GM12891 (cell line): ENCODE measurements around the gene NPR2.

Experiments
- DNase-seq: peaks from one replicate; pipeline ENCODE4 v3.0.0; 2011; ENCODE audit warnings: low spot score; ENCODE audit not compliant: insufficient read length
- FAIRE-seq: peaks from 2 replicates; lab custom pipeline; 2011; peaks lifted over from hg19 to GRCh38; lab: Jason Lieb, UNC
- PAX5 ChIP-seq: IDR thresholded peaks from 2 replicates; pipeline ENCODE4 v1.6.1; 2011; ENCODE audit warnings: low read length, moderate library complexity, mild to moderate bottlenecking; ENCODE audit not compliant: insufficient read depth, severe bottlenecking
- POLR2A ChIP-seq: IDR thresholded peaks from 2 replicates; pipeline ENCODE4 v1.6.1; 2011; ENCODE audit warnings: low read depth, low read length, control low read depth
- POLR2AphosphoS5 ChIP-seq: IDR thresholded peaks from 2 replicates; pipeline ENCODE4 v1.6.1; 2011; ENCODE audit warnings: low read depth, low read length, control low read depth
- POU2F2 ChIP-seq: IDR thresholded peaks from 2 replicates; pipeline ENCODE4 v1.6.1; 2011; ENCODE audit warnings: low read depth, mild to moderate bottlenecking, control low read depth, low read length, moderate library complexity
- SPI1 ChIP-seq: IDR thresholded peaks from 2 replicates; pipeline ENCODE4 v1.6.1; 2011; ENCODE audit warnings: low read depth, low read length, control low read depth
- TAF1 ChIP-seq: IDR thresholded peaks from 2 replicates; pipeline ENCODE4 v1.6.1; 2011; ENCODE audit warnings: low read depth, low read length, control low read depth

The NPR2 gene

GRCh38 chr9:35835216-35835632 is 43.8 kb downstream of the NPR2 start:
- TF ChIP-seq POLR2AphosphoS5: no peak
- no peak for TF ChIP-seq POU2F2
- no peak for TF ChIP-seq SPI1
- no peak for TF ChIP-seq PAX5
- TF ChIP-seq POLR2A: no peak
- no peak for TF ChIP-seq TAF1
- FAIRE-seq (peak; percentile 54), DNase-seq (no peak)

GRCh38 chr9:35835766-35836165 is 44.4 kb downstream of the NPR2 start:
- no peak for TF ChIP-seq POLR2A
- no peak for TF ChIP-seq POLR2AphosphoS5
- TF ChIP-seq PAX5: no peak
- no peak for TF ChIP-seq TAF1
- TF ChIP-seq SPI1: no peak
- TF ChIP-seq POU2F2: no peak
- DNase-seq: no peak
- FAIRE-seq: no peak

- TF ChIP-seq PAX5: no peak
- TF ChIP-seq POLR2AphosphoS5: no peak
- no peak for TF ChIP-seq POLR2A
- TF ChIP-seq POU2F2: no peak
- no peak for TF ChIP-seq SPI1
- TF ChIP-seq TAF1: no peak
- FAIRE-seq (no peak), DNase-seq (no peak)
Measured at GRCh38 chr9:35836595-35836994, 45.2 kb downstream of the NPR2 start.

- no peak for DNase-seq
- peak; percentile 81 for FAIRE-seq
- TF ChIP-seq POLR2AphosphoS5 (no peak), POU2F2 (no peak), SPI1 (peak; percentile 87)
Measured at GRCh38 chr9:35839926-35840325, 48.5 kb downstream of the NPR2 start.

GRCh38 chr9:35840881-35841644 is 49.7 kb downstream of the NPR2 start:
- TF ChIP-seq PAX5: no peak
- TF ChIP-seq POU2F2: no peak
- TF ChIP-seq POLR2AphosphoS5: no peak
- DNase-seq (no peak), FAIRE-seq (no peak)

GRCh38 chr9:35841645-35841900 is 50.2 kb downstream of the NPR2 start:
- FAIRE-seq (no peak), DNase-seq (no peak)
- TF ChIP-seq SPI1 (no peak), TAF1 (no peak)

GRCh38 chr9:35842020-35842745 is 50.8 kb downstream of the NPR2 start:
- DNase-seq (no peak), FAIRE-seq (no peak)
- no peak for TF ChIP-seq TAF1
- no peak for TF ChIP-seq SPI1
- no peak for TF ChIP-seq POLR2AphosphoS5
- TF ChIP-seq POU2F2: no peak
- no peak for TF ChIP-seq POLR2A
- no peak for TF ChIP-seq PAX5

- FAIRE-seq (peak; percentile 95), DNase-seq (peak; percentile 50)
- TF ChIP-seq SPI1 (peak; percentile 77), TAF1 (no peak)
Measured at GRCh38 chr9:35842795-35843194, 51.4 kb downstream of the NPR2 start.

- DNase-seq: no peak
- TF ChIP-seq SPI1 (no peak), TAF1 (no peak), POLR2A (no peak), POLR2AphosphoS5 (no peak), POU2F2 (no peak), PAX5 (no peak)
- FAIRE-seq: peak; percentile 69
Measured at GRCh38 chr9:35844628-35845270, 53.4 kb downstream of the NPR2 start.
